Mesendoderm (in vitro differentiated cells): ENCODE results near the gene CNGB1.

Experiments
- DNase-seq: peaks from one replicate; pipeline ENCODE4 v3.0.0; 2013
- H2AK5ac ChIP-seq: 2 replicates; pipeline ENCODE4 v1.6.1; 2013; ENCODE audit warnings: low read length, inconsistent platforms
- H2BK120ac ChIP-seq: 2 replicates; pipeline ENCODE4 v1.6.1; 2013; ENCODE audit warnings: low read depth, mild to moderate bottlenecking, low read length, moderate library complexity, mixed read lengths
- H2BK15ac ChIP-seq: replicated peaks from 2 replicates; pipeline ENCODE4 v1.6.1; 2013; ENCODE audit warnings: low read depth, mild to moderate bottlenecking, moderate library complexity
- H2BK5ac ChIP-seq: 2 replicates; pipeline ENCODE4 v1.6.1; 2013; ENCODE audit warnings: low read length, inconsistent platforms
- H3K18ac ChIP-seq: 2 replicates; pipeline ENCODE4 v1.6.1; 2013; ENCODE audit warnings: mild to moderate bottlenecking, low read length, mixed read lengths
- H3K23ac ChIP-seq: one replicate; pipeline ENCODE4 v1.6.1; 2013; ENCODE audit warnings: low read length
- H3K27ac ChIP-seq: 2 replicates; pipeline ENCODE4 v1.5.1; 2013; ENCODE audit warnings: low read depth, mild to moderate bottlenecking, inconsistent platforms, low read length, moderate library complexity
- H3K27me3 ChIP-seq: 2 replicates; pipeline ENCODE4 v1.6.1; 2013; ENCODE audit warnings: low read length, control low read depth, mild to moderate bottlenecking, inconsistent platforms; ENCODE audit not compliant: insufficient read depth, poor library complexity
- H3K36me3 ChIP-seq: 2 replicates; pipeline ENCODE4 v1.6.1; 2013; ENCODE audit warnings: low read length, inconsistent platforms; ENCODE audit not compliant: control insufficient read depth, insufficient read depth
- H3K4ac ChIP-seq: one replicate; pipeline ENCODE4 v1.6.1; 2013; ENCODE audit warnings: low read depth, mild to moderate bottlenecking, low read length, moderate library complexity
- H3K4me1 ChIP-seq: 2 replicates; pipeline ENCODE4 v1.6.1; 2013; ENCODE audit warnings: low read depth, low read length, inconsistent platforms; ENCODE audit not compliant: control insufficient read depth
- H3K4me2 ChIP-seq: 2 replicates; pipeline ENCODE4 v1.6.1; 2013; ENCODE audit warnings: low read length
- H3K4me3 ChIP-seq: 2 replicates; pipeline ENCODE4 v1.5.1; 2013; ENCODE audit warnings: mild to moderate bottlenecking, low read length
- H3K56ac ChIP-seq: one replicate; pipeline ENCODE4 v1.6.1; 2013; ENCODE audit warnings: low read length
- H3K79me1 ChIP-seq: 2 replicates; pipeline ENCODE4 v1.6.1; 2013; ENCODE audit warnings: low read length, inconsistent platforms
- H3K79me2 ChIP-seq: 2 replicates; pipeline ENCODE4 v1.6.1; 2013; ENCODE audit warnings: mild to moderate bottlenecking, low read length; ENCODE audit not compliant: control insufficient read depth, insufficient read depth
- H3K9ac ChIP-seq: 2 replicates; pipeline ENCODE4 v1.6.1; 2013; ENCODE audit warnings: low read length, inconsistent platforms
- H4K5ac ChIP-seq: one replicate; pipeline ENCODE4 v1.6.1; 2013; ENCODE audit warnings: low read length
- H4K8ac ChIP-seq: one replicate; pipeline ENCODE4 v1.6.1; 2013; ENCODE audit warnings: low read depth, mild to moderate bottlenecking, control low read depth, low read length, moderate library complexity
- WGBS: extraction: QIAGEN DNeasy Blood & Tissue Kit; methylation state at CpG from one replicate; pipeline ENCODE4 v1.1.7; 2013; ENCODE audit warnings: low lambda C conversion rate, missing lambda C conversion rate; ENCODE audit not compliant: insufficient coverage; ENCODE audit errors: extremely low coverage; 5-methylcytosine and 5-hydroxymethylcytosine counted together

CNGB1 gene

GRCh38 chr16:57929250-57929649 is 41.7 kb downstream of the CNGB1 start:
- Histone ChIP-seq H3K56ac (no peak overlapping the region), H3K4me2 (no peak overlapping the region), H3K9ac (no peak overlapping the region), H3K4me3 (no peak overlapping the region), H4K5ac (no peak overlapping the region), H2BK5ac (no peak overlapping the region), H3K79me2 (no peaks in the 10 kb centered on the region), H3K79me1 (no peaks in the 10 kb centered on the region), H3K23ac (no peak overlapping the region), H2BK120ac (no peak overlapping the region), H2BK15ac (no peak overlapping the region), H4K8ac (no peak overlapping the region), H3K18ac (no peak overlapping the region), H3K4me1 (no peaks in the 10 kb centered on the region), H3K27ac (no peak overlapping the region), H2AK5ac (no peak overlapping the region), H3K36me3 (no peaks in the 10 kb centered on the region), H3K4ac (no peak overlapping the region), H3K27me3 (no peaks in the 10 kb centered on the region)
- no CpG with 5 or more reads among the region's 3 CpGs for WGBS
- no peak for DNase-seq

- no peak overlapping the region for H2BK15ac ChIP-seq
These were observed 44.9 kb downstream of the CNGB1 start for GRCh38 chr16:57926041-57926440.

DNA sequence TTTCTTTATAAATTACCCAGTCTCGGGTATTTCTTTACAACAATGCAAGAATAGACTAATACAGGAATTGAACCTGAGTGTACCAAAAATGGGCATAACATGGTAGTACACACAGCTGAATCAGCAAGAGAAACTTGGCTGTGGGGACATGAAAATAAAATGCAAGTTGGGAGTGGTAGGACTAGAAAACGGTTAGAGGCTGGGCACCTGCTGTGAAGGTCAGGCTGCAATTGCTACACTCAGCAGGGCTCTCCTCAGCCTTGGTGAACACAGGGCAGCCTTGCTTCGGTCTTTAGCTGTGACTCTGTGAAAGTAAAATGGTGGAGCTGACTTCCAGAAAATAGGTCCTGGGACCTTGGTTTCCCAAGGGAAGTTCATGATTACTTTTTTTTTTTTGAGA is 45.6 kb downstream of the CNGB1 start:
- DNase-seq, result no peak
- Histone ChIP-seq H4K5ac (no peak overlapping the region), H3K4me3 (no peak overlapping the region), H3K4me1 (no peaks in the 10 kb centered on the region), H2BK5ac (no peak overlapping the region), H3K9ac (no peak overlapping the region), H3K23ac (no peak overlapping the region), H3K79me2 (no peaks in the 10 kb centered on the region), H3K27ac (no peak overlapping the region), H3K18ac (no peak overlapping the region), H2BK120ac (no peak overlapping the region), H3K56ac (no peak overlapping the region), H2AK5ac (no peak overlapping the region), H3K4me2 (no peak overlapping the region), H4K8ac (no peak overlapping the region), H3K36me3 (no peaks in the 10 kb centered on the region), H2BK15ac (no peak overlapping the region), H3K4ac (no peak overlapping the region), H3K27me3 (no peaks in the 10 kb centered on the region), H3K79me1 (no peaks in the 10 kb centered on the region)
- WGBS, result no CpG with 5 or more reads among the region's 3 CpGs

More at GRCh38 chr16:57926041-57926440, 44.9 kb downstream of the CNGB1 start:
- Histone ChIP-seq H3K27ac (no peak overlapping the region), H3K79me2 (no peaks in the 10 kb centered on the region), H3K9ac (no peak overlapping the region), H2AK5ac (no peak overlapping the region), H4K5ac (no peak overlapping the region), H3K23ac (no peak overlapping the region), H3K4me3 (no peak overlapping the region), H3K79me1 (no peaks in the 10 kb centered on the region), H2BK120ac (no peak overlapping the region), H3K4me1 (no peaks in the 10 kb centered on the region), H3K4ac (no peak overlapping the region), H3K4me2 (no peak overlapping the region), H3K36me3 (no peaks in the 10 kb centered on the region), H2BK5ac (no peak overlapping the region), H3K56ac (no peak overlapping the region), H3K27me3 (no peaks in the 10 kb centered on the region), H3K18ac (no peak overlapping the region), H4K8ac (no peak overlapping the region)
- DNase-seq, result no peak
- no CpG with 5 or more reads among the region's 2 CpGs for WGBS

GRCh38 chr16:57924514-57924913 is 46.4 kb downstream of the CNGB1 start:
- Histone ChIP-seq H3K27ac (no peak overlapping the region), H2BK120ac (no peak overlapping the region), H3K9ac (no peak overlapping the region), H3K56ac (no peak overlapping the region), H2AK5ac (no peak overlapping the region), H3K4me1 (no peaks in the 10 kb centered on the region), H3K4me3 (no peak overlapping the region), H4K5ac (no peak overlapping the region), H3K4me2 (no peak overlapping the region), H3K79me2 (no peaks in the 10 kb centered on the region), H3K79me1 (no peaks in the 10 kb centered on the region), H3K18ac (no peak overlapping the region), H3K36me3 (no peaks in the 10 kb centered on the region), H4K8ac (no peak overlapping the region), H2BK5ac (no peak overlapping the region), H3K23ac (no peak overlapping the region), H2BK15ac (no peak overlapping the region), H3K27me3 (no peaks in the 10 kb centered on the region), H3K4ac (no peak overlapping the region)
- WGBS, result no CpG with 5 or more reads among the region's 6 CpGs
- DNase-seq, result no peak

DNA sequence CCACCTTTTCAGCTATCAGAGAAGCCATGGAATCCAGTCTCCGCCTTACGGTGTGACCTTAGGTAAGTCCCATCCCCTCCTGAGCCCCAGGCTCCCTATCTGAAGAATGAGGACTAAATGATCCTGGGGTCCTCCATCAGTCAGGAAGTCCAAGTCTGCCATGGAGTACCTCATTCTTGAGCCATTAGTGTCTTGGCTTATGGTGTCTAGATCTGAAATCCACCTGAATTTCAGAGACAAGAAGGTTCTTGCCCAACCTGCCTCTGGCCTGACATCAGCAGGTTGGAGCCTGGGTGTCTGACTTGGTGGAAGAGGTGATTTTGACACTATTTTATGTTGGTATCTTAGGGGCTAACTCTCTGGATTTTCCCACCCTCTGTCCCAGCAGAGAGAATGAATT is 47.1 kb downstream of the CNGB1 start:
- H3K23ac ChIP-seq, result no peak overlapping the region
- H3K4me2 ChIP-seq, result no peak overlapping the region
- no peak overlapping the region for H2BK15ac ChIP-seq
- H3K79me2 ChIP-seq, result no peaks in the 10 kb centered on the region
- H4K8ac ChIP-seq, result no peak overlapping the region
- no peaks in the 10 kb centered on the region for H3K36me3 ChIP-seq
- H2BK120ac ChIP-seq, result no peak overlapping the region
- no CpG with 5 or more reads among the region's 2 CpGs for WGBS
- H4K5ac ChIP-seq, result no peak overlapping the region
- no peak overlapping the region for H3K18ac ChIP-seq
- no peak overlapping the region for H3K27ac ChIP-seq
- no peak overlapping the region for H3K9ac ChIP-seq
- no peaks in the 10 kb centered on the region for H3K4me1 ChIP-seq
- no peak overlapping the region for H2BK5ac ChIP-seq
- H3K56ac ChIP-seq, result no peak overlapping the region
- no peaks in the 10 kb centered on the region for H3K27me3 ChIP-seq
- no peak overlapping the region for H2AK5ac ChIP-seq
- no peaks in the 10 kb centered on the region for H3K79me1 ChIP-seq
- no peak overlapping the region for H3K4me3 ChIP-seq
- no peak overlapping the region for H3K4ac ChIP-seq
- DNase-seq, result no peak

DNA sequence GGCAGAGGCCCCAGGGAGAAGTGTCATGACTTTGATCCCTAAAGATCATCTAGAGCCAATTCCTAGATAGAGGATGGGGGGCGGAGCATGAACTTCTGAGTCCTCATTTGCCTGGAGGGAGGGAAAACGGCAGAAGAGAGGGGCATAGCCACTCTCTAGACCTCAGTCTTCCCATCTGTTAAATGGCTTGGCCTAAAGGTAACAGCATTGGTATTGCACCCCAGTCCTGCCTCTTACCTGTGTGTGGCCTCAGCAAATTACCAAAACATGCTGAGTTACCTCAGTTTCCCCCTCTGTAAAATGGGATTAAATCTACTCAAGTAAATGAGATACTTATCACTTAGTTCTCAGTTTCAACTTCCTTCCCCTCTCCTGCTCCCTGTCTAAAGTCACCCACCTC is 47.5 kb downstream of the CNGB1 start:
- Histone ChIP-seq H2BK5ac (no peak overlapping the region), H3K4me3 (no peak overlapping the region), H4K8ac (no peak overlapping the region), H3K27ac (no peak overlapping the region), H3K4ac (no peak overlapping the region), H2BK15ac (no peak overlapping the region), H3K56ac (no peak overlapping the region), H4K5ac (no peak overlapping the region), H3K79me1 (no peaks in the 10 kb centered on the region), H3K4me1 (no peaks in the 10 kb centered on the region), H3K23ac (no peak overlapping the region), H3K4me2 (no peak overlapping the region), H2AK5ac (no peak overlapping the region), H3K9ac (no peak overlapping the region), H3K79me2 (no peaks in the 10 kb centered on the region), H3K18ac (no peak overlapping the region), H3K36me3 (no peaks in the 10 kb centered on the region), H3K27me3 (no peaks in the 10 kb centered on the region), H2BK120ac (no peak overlapping the region)
- DNase-seq, result no peak
- WGBS, result no CpG with 5 or more reads among the region's 2 CpGs
